Measurements from ENCODE around the gene HOGA1.

DNA sequence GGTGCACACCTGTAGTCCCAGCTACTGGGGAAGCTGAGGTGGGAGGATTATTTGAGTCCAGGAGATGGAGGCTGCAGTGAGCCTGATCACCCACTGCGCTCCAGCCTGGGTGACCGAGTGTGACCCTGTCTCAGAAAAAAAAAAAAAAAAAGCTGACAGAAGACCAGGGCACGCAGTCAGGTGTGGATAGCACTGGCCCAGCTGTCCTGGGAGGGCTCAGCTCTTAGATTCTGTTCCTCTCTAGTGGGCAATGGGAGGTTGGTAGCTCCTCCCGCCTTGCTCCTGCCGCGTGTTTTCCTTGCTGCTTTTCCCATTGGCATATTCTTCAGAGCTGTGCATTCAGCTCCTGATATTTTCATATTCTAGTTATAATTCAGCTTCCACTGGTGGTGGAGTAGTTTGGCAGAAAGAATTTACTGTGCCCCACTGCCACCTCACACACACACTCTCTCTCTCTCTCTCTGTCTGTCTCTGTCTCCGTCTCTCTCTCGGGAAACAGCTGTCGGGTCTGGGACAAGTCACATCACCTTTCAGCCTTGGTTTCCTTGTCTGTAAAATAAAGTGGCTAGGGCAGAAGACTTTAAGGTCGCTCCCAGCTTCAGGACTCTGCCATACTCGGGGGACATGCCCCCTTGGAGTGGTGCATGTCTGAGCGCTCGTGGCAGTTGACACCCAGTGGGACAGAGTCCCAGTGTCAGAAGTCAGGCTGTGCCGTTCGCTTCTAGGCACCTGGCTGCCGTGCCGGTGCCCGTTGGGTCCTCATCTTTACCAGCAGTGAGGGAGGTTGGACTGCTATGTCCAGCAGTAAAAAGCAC is 37.5 kb upstream of the HOGA1 start:
- TF ChIP-seq, protein P1, sequence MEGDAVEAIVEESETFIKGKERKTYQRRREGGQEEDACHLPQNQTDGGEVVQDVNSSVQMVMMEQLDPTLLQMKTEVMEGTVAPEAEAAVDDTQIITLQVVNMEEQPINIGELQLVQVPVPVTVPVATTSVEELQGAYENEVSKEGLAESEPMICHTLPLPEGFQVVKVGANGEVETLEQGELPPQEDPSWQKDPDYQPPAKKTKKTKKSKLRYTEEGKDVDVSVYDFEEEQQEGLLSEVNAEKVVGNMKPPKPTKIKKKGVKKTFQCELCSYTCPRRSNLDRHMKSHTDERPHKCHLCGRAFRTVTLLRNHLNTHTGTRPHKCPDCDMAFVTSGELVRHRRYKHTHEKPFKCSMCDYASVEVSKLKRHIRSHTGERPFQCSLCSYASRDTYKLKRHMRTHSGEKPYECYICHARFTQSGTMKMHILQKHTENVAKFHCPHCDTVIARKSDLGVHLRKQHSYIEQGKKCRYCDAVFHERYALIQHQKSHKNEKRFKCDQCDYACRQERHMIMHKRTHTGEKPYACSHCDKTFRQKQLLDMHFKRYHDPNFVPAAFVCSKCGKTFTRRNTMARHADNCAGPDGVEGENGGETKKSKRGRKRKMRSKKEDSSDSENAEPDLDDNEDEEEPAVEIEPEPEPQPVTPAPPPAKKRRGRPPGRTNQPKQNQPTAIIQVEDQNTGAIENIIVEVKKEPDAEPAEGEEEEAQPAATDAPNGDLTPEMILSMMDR (IDR thresholded peaks at IDR 0.05), result no peak
- TF ChIP-seq, protein P2, sequence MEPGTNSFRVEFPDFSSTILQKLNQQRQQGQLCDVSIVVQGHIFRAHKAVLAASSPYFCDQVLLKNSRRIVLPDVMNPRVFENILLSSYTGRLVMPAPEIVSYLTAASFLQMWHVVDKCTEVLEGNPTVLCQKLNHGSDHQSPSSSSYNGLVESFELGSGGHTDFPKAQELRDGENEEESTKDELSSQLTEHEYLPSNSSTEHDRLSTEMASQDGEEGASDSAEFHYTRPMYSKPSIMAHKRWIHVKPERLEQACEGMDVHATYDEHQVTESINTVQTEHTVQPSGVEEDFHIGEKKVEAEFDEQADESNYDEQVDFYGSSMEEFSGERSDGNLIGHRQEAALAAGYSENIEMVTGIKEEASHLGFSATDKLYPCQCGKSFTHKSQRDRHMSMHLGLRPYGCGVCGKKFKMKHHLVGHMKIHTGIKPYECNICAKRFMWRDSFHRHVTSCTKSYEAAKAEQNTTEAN (CRISPR knock-in tag; IDR thresholded peaks at IDR 0.05), result no peak
- TF ChIP-seq, protein P3, sequence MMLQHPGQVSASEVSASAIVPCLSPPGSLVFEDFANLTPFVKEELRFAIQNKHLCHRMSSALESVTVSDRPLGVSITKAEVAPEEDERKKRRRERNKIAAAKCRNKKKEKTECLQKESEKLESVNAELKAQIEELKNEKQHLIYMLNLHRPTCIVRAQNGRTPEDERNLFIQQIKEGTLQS (CRISPR knock-in tag; conservative IDR thresholded peaks at IDR 0.05), result no peak
- no peak for TF ChIP-seq NFYB (CRISPR knock-in tag; conservative IDR thresholded peaks at IDR 0.05; ENCODE audit: low read depth)
